Activated CD4-positive, alpha-beta T cell treated with anti-CD3 and anti-CD28 coated beads, Interleukin-2, amount 50 U/mL, for 4 hours (primary cell): ENCODE results near the gene EML5.
"Not testable (repeated sequence)": the region's sequence is repeated elsewhere in the genome, so short reads cannot be mapped to it uniquely, and the experiment has no call there.

Experiments used
- DNase-seq, 2 experiments: peaks; one replicate each; pipeline ENCODE4 v3.0.0-alpha.2; 2020

EML5 gene

DNA sequence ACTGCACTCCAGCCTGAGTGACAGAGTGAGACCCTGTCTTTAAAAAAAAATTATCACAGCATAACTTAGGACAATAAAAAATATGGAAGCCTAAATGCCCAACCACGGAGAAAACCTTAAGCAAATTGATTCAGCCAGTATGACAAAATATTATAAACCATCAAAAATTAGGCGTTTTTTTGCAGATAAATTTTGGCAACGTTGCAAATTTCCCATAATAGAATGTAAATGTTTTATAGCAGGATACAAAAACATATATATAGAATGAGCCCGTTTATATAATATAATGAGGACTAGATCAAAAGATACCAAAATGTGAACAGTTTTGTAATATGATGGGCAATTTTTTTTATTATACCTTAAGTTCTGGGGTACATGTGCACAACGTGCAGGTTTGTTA is 6.8 kb upstream of the EML5 start:
- DNase-seq = no peak

DNA sequence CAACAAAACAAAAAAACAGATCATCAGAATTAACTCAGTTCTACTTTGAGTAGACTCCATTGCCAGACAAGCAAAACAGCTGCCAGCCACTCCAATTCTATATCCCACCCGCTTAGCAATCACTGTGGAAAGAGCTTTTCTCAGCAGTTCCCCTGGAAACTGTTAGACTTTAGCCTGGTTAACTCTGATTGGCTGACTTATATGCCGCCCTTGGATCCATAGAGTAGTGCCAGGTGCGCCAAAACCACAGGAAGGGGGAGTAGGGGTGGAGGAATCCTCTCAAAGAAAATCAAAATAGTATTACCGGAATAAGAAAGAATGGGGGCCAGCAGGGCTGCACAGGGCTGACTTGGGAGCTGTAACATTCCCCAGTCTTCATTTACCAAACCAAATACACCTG is 5.4 kb upstream of the EML5 start:
- DNase-seq = no peak

DNA sequence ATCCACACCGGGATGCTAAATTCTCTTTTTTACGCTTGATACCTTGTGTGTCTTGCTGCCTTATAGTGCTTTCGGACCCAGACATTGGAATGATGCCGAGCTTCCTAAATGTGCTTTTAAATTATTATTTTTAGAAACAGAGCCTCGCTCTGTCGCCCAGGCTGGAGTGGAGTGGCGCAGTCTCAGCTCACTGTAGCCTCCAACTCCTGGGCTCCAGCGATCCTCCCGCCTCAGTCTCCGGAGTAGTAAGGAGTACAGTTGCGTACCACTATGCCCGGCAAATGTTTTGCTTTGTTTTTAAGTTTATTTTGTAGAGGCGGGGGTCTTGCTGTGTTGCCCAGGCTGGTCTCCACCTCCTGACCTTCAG is 489 bp upstream of the EML5 start:
- no peak for DNase-seq

DNA sequence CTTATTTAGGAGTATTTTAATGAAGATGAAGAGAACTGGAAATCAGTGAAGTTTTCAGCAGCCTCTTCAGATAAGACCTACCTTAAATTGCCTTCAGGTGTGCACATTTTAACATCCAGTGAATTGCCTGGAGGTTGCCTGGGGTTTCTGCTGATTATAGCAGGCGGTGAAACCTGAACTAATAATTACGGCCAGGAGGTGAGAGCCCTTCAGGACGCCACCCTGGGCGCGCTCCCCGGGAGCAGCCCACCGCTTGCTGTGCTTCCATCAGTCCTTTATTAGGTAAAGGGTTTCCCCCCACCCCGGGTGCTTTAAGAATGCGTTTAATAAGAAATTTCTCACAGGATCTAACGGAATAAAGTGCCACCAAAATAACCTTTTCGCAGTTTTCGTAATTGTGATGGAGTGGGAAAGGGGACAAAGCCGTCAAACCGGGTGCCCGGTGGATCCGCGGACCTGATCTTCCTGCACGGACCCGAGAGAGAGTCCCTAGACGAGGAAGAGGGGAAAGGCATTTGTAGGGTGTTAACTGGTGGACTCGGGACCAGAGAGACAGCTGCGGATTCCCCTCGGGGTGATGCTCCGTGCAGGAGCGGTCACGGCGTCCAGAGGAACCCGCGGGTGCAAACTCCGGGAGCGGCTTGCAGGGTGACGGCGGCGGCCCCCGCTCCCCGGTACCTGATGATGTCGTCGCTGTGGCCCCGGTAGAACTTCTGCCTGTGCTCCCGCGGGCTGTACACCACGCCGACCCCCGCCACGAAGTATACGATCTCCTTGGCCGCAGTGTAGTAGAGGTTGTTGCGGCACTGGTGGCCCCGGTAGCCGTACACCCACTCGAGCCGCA is 902 bp downstream of the EML5 start:
- no peak for DNase-seq

DNA sequence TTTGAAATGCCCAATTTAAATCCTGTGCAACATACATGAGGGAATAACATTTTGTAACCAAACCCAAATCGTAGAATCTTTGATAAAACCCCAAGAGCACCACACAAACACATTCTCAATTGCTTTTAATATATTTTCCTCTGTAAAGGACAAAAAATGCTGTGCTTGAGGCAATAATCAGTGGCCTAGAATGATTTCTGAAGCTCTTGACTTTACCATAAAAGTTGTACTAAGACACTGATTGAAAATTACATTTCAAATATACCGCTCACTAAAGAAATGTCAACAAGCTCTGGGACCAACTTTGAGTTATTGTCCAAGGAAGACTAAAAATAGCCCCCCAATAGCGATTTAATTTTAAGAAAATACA is 1.5 kb downstream of the EML5 start:
- DNase-seq = no peak

DNA sequence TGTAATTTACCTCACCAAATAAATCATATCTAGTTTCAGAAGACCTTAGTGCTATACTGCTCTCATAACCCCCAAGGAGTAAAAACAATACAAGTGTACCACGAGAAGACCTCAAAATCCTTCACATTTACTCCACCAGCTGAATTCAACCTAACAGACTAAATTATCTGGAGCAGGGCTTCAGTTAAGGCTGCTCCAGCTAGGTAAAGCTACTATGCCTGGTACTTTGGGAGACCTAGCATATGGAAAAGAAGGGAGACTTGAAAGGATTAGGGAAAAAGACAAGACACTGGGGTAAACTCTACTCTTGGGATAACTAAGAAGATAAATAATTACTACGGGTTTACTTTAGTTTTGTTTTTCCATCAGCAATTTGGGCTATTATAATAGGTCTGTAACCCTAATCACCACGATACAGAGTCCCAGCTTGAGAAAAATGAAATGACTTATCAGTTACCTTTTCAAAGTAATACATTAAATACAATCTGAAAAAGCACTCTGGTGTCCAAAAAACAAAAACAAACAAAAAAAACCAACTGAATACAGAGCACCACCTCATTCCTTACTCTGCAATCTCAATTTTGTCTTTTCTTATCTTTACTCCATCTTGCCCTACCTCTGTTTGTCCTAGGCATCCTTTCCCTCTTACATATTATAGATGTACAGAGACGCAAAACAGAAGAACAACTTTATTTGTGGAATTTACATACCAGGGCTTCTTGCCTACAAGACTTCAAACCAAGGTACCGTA is 2.1 kb downstream of the EML5 start:
- DNase-seq = no peak

DNA sequence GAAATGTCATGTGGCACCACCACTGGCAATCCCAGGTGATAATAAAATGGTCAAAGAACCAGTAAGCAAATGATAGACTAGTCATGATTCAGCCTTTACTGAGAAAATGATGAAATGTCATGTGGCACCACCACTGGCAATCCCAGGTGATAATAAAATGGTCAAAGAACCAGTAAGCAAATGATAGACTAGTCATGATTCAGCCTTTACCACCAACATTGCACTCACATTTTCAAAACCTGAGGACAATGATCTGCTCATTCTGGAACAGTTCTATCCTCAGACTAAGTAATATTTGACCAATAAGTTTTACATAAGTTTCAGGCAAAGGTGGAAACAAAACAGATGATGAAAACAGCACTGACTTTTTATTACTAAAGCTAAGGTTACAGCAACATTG is 3.2 kb downstream of the EML5 start:
- not testable (repeated sequence) for DNase-seq

DNA sequence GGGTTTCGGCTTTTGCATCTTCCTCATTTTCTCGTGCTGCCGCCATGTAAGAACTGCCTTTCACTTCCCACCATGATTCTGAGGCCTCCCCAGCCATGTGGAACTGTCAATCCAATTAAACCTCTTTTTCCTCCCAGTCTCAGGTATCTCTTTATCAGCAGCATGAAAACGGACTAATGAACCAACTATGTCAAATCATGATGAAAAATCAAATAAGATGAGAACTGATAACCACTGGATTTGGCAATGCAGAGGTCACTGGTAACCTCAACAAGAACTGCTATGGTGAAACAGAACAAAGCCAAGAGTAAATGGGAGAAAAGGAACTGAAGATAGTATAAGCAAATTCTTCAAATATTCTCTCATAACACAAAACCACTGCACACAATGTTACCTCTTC is 6.0 kb downstream of the EML5 start:
- no peak for DNase-seq

DNA sequence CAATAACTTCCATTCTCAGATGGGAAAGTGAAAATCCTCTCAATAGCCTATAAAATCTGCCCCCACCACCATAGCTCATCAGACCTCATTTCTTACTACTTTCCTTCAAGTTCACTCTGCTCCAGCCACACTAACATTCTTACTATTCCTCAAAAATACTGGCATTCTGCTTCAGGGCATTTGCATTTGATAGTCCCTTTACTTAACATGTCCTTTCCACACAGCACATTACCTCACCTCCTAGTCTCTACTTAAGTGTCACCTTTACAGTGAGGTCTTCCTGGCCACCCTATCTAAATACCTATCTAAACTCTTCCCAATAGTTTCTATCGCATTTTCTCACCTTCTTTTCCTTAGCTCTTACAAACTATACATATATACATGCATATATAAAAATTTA is 6.8 kb downstream of the EML5 start:
- DNase-seq = no peak

DNA sequence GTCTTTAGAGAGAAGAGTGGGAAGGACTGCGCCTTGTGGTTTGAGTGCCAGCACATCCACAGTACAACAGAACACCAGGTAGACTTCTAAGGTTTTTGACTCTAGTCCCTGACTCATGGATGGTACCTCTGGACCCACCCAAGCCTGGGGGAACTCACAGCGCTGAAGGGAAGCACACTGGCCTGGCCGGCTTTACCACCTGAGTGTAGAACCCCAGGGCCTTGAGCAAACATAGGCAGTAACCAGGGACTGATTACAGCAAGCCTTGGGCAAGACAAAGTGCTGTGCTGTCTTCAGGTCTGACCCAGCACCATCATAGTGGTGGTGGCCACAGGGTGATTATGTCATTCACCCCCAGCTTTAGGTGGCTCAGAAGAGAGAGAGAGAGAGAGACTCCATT is 17.2 kb downstream of the EML5 start:
- DNase-seq = no peak

DNA sequence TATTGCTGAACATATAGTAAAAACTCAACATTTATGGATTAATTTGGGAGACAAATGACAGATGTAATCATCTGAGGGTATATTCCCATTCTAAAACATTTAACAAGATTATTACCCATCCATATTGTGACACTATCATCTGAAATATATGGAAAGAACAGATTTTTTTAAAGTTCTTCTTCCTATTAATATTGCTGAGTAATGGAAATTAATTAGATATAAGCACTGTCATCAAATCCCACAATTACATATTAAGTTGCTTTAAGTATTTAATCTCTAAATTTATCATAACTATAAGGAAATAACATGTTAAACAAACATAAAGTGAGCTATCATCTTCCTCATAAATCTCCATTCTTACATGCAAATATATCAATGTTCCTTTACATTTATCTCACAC is 22.0 kb downstream of the EML5 start:
- DNase-seq = no peak

DNA sequence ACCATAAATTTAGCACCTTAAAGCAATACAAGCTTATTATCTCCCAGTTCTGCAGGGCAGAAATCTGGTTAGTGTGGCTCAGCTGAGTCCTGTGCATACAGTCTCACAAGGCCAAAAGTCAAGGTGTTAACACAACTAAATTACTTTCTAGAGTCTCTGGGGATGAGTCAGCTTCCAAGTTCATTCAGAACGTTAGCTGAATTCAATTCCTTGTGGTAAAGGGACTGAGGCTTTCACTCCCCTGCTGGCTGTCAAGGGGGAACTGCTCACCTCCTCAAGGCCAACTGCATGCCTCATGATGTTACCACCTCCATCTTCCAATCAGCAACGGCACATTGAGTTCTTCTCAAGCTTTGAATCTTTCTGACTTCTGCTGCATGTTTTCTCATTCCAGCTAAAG is 27.6 kb downstream of the EML5 start:
- DNase-seq = no peak

DNA sequence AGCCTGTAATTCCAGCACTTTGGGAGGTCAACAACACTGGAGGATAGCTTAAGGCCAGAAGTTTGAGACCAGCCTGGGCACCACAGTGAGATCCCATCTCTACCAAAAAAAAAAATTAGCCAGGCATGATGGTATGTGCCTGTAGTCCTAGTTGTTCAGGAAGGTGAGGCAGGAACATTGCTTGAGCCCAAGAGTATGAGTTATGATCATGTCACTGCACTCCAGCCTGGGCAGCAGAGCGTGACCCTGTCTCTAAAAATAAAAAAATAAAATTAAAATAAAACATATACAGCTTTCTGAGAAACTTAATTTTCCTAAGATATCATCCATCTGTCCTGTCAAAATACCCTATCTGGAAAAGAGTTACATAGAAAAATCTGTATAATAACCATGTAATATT is 38.9 kb downstream of the EML5 start:
- no peak for DNase-seq

DNA sequence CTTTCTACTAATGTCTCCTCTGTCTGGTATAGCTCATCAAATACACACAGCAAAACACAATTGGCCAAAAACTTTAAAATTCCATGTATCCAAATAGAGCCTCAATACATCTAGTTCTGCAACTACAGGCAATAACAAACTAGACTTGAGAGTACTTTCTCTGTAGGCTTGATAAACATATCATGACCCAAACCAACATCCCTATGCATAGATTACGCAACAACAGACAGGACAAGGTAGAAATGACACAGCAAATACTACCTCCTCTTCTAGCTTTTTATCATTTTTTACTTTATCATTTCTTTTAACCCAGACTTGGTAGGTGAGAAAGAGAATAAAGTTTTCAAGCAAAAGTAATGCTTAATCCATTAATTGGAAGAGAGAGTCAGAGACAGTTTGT is 41.8 kb downstream of the EML5 start:
- DNase-seq = no peak

DNA sequence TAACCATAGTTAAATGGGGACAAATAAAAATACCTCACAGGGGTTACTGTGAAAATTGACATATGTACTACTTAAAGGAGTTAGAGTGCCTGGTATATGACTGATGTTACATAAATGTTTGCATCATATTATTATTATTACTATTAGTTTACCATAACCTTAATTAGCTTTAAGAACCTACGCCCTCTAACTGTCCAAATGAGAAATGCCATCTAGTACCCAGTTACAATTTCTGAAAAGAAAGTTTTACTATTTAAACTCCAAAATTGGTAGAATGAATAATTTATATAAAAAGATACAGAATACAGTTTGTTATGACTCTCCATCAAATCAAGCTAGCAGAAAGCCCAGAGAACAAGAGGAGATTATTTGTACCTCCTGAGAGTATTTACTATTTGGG is 42.3 kb downstream of the EML5 start:
- no peak for DNase-seq

DNA sequence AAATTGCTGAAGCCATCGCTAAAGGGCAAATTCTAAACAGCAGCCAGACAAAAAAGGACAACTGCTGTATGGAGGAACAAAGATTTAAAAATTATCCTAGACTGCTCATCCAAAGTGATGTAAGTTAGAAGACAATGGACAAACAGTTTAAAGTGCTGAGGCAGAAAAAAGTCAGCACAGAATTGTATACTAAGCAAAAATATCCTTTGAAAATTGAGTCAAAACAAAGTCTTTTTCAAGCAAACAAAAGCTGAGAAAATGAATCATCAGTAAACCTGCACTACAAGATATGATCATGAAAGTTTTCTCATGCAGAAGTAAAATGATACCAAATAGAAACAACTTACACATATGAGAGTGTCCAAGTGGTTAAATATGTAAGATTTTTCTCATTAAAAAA is 43.6 kb downstream of the EML5 start:
- no peak for DNase-seq

DNA sequence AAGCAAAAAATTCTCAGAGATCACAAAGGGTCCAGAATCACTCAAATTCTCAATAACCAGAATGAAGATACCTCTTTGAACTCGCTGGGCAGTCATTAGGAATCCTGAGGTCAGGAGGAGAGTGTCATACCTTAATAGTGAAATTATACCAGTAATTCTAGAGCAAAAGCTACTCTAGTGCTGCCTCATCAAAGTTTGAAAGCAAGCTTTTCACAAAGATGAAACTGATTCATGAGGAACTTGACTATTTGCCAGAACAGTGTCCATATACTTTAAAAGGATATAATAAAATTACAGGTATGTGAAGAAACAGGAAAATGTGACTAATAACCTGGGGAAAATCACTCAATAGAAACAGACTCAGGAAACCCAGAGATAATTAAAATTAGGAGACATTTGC is 44.5 kb downstream of the EML5 start:
- DNase-seq = no peak

DNA sequence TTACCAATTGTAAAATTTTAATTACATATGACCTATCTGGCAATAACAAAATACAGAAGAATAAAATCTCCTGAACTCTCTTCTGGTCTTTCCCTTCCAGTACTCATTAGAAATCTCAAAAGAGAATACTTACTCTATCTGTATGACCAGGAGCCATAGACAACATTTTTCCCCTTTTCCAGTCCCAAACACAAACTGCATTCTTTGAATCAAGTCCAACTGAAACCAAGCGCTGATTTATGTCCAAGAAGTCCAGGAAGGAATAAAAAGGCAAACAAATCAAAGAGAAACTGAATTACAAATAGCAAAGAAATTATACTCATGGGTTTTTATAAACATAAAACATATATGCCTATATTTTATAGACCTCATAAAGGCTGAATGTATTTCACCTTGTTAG is 46.7 kb downstream of the EML5 start:
- no peak for DNase-seq

DNA sequence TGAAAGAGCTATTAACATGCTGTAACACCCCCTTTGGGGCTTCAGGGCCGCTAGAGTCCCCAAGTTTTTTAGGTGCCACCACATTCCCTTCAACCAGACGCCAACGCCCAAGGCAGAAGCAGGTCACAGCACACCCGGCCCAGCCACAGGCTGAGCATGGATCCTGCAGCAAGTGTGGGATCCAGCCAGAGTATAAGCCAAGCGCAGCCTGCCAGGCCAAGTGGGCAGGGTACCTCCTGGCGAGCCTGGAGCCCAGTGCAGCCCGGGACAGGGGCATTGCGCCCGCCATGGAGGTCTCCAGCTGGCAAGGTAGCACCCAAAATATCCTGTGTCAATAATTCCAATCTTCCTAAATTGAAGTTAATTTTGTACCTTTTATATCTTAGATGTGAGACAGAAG is 55.5 kb downstream of the EML5 start:
- no peak for DNase-seq

DNA sequence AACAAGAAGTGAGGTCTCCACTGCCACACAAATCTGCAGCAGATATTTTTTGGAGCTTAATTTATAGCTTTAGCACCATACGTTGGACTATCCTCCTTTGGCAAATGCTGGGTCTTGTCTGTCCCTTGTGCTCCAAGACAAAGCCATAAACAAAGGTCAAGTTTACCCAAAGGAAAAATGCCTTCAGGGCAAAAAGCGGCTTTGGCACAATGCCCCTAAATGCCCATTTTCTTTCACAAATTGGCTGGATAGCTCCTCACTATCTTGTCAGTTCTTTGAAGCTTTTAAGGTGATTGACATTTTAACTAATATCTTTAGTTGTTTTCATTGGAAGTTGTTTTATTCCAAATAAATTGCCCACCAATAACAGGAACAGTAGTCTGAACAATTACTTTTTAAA is 59.6 kb downstream of the EML5 start:
- no peak for DNase-seq

DNA sequence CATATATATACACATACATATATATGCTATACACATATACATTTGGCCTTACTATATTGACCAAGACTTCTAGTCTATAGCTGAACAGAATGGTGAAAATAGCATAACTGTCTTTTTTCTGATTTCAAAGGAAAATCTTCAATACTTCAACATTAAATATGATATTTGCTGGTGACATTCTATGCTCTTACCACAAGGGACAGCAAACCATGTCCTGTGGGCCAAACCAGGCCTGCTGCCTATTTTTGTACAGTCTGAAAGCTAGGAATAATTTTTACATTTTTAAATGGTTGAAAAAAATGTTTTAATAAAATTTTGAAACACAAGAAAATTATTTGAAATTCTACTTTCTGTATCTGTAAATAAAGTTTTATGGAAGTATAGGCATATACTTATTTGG is 63.6 kb downstream of the EML5 start:
- DNase-seq = no peak

DNA sequence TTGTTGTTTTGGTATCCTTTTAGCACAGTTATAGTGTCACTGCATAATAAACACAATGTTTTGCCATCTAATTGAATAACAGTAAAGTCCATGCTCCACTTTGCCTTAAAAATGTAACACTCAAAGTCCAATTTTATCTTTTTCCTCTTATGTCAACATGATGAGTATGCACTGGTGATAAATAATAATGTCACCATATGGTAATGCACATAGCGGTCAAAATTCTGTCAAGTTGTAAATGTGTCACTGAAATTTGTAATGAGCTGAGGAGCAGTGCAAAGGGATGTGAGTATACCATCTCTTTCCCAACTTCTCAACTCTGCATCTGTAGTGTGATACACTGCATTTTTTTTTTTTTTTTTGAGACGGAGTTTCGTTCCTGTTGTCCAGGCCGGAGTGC is 65.7 kb downstream of the EML5 start:
- DNase-seq = no peak

DNA sequence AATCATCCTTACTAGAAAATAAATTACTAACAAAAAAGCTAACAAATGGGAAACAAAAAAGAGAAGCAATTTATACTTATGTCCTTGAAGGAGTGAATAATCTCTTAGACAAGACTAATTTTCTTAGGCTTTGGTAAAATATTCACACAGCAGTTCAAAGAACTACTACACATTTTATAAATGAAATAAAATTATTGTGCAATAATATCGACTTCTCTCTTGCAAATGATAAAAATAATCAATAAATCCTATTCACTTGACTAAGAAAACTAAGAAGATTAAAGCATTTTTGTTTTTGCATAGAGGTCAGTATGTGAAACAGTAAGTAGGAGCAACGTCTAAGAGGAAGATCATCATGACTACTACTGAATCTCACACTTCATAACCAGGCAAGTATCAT is 82.0 kb downstream of the EML5 start:
- DNase-seq = no peak

DNA sequence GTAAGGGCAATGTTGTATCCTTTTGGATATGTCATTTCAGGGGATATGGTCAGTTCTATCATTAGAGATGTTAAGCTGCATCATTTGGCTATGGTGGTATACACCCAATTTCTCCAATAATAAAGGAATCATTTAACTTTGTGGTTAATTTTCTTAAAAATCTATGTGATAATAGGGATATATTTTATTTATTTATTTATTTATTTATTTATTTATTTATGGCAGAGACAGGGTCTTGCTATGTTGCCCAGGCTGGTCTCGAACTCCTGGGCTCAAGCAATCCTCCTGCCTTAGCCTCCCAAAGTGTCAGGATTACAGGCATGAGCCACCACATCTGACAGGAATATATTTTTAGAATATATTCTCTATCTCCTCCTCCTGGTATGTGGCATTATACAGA is 85.7 kb downstream of the EML5 start:
- no peak for DNase-seq

DNA sequence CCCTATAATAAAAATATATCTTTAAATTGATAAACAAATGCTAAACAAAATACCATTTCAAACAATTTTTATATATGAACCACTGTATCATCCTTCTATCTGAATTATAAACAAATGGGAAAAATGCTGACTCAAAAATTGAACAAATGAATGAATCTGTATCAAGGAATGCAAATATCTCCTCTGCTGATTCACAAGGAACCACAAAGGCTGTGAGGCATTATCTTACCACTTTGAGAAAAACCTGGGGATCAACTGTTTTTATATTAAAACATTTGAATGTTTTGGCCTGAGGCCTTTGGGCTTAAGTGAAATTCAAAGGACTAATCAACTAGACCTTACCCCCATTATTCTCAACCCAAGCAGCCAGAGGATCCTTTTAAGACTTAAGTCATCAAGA is 86.3 kb downstream of the EML5 start:
- DNase-seq = no peak
